Esophagus muscularis mucosa (tissue), 4 donors: ENCODE measurements around the gene TRRAP. TPM values are rescaled to one million over a fixed set of nuclear protein-coding genes. Genes with fewer than 3 reads are reported as not detected.

Experiments used
- DNase-seq: peaks from one replicate; pipeline ENCODE4 v3.0.0-alpha.2; 2017; ENCODE audit errors: extremely low spot score
- H3K27ac ChIP-seq, 4 donors: fragments of 200-600 bp; sonication (generic); replicated peaks in 1 of 4; 1 replicate in 3 of 4; 2 replicates in 1 of 4; pipeline ENCODE4 v1.5.1; 2016 to 2019; ENCODE audit warnings: mild to moderate bottlenecking in 1 of 4
- H3K27me3 ChIP-seq, 4 donors: fragments of 200-600 bp; sonication (generic); one replicate each; pipeline versions ENCODE4 v1.5.1 to v1.6.0; 2016 to 2019
- H3K36me3 ChIP-seq, 4 donors: fragments of 200-600 bp; sonication (generic); one replicate each; pipeline ENCODE4 v1.5.1; 2016 to 2019
- H3K4me1 ChIP-seq, 4 donors: fragments of 200-600 bp; sonication (generic); one replicate each; pipeline ENCODE4 v1.5.1; 2016 to 2019
- H3K4me3 ChIP-seq, 4 donors: fragments of 200-600 bp; sonication (generic); 1 replicate in 2 of 4; 2 replicates in 2 of 4; pipeline ENCODE4 v1.5.1; 2016 to 2019; ENCODE audit warnings: mild to moderate bottlenecking in 4 of 4, moderate library complexity in 1 of 4
- H3K9me3 ChIP-seq, 4 donors: fragments of 200-600 bp; sonication (generic); 1 replicate in 3 of 4; 2 replicates in 1 of 4; pipeline ENCODE4 v1.5.1; 2016 to 2019
- CTCF ChIP-seq, 3 experiments: fragments of 200-600 bp in 2 of 3; fragments of 450-650 bp in 1 of 3; sonication (generic) in 2 of 3; IDR thresholded peaks; one replicate each; pipeline ENCODE4 v1.5.1; 2017 to 2019; ENCODE audit warnings: antibody characterized with exemption in 3 of 3, mild to moderate bottlenecking in 2 of 3, moderate library complexity in 1 of 3
- EP300 ChIP-seq: sonication (generic); formaldehyde crosslinking; IDR thresholded peaks from one replicate; pipeline ENCODE4 v1.6.1; 2017; ENCODE audit warnings: antibody characterized with exemption
- POLR2A ChIP-seq: fragments of 450-650 bp; IDR thresholded peaks from one replicate; pipeline ENCODE4 v1.6.1; 2017; ENCODE audit warnings: antibody characterized with exemption, moderate library complexity, mild to moderate bottlenecking, low read depth
- POLR2AphosphoS5 ChIP-seq, 2 donors: sonication (generic); formaldehyde crosslinking; IDR thresholded peaks; one replicate each; pipeline ENCODE4 v1.6.1; 2017; ENCODE audit warnings: antibody characterized with exemption in 2 of 2
- WGBS: methylation state at CpG from one replicate; pipeline ENCODE4 v1.1.5; 2018; 5-methylcytosine and 5-hydroxymethylcytosine counted together
- intact Hi-C: fragments of 100-400 bp; cut with DNase I; formaldehyde crosslinking; loops from one replicate; pipeline ENCODE4 v1.15.1; 2023
- total RNA-seq, 4 donors: library from RNA; depleted of rRNA; stranded (reverse); fragments of >200 nt; gene quantifications; one replicate each; pipeline versions ENCODE4 v1.1.0 to v1.2.1, GENCODE V29; 2016

Gene TRRAP
- total RNA-seq, 4 donors from 2014 or later = 22.9 to 38.0 (median 29.7) TPM

GRCh38 chr7:98994046-98994944 lies 116.0 kb downstream of the TRRAP start:
- H3K36me3 ChIP-seq = peaks cover 59 to 98% (median 80%) of the 10 kb centered on the region in 4 donors
- TF ChIP-seq CTCF (IDR thresholded peaks at IDR 0.05) (no peak), POLR2AphosphoS5 (IDR thresholded peaks at IDR 0.05) (no peak), EP300 (no peak), POLR2A (no peak)

GRCh38 chr7:98995111-98995510 lies 116.8 kb downstream of the TRRAP start:
- no peak for DNase-seq
- Histone ChIP-seq H3K36me3 (peaks cover 53 to 98% (median 80%) of the 10 kb centered on the region in 4 donors), H3K4me3 (no peak overlapping the region), H3K27me3 (no peaks in the 10 kb centered on the region), H3K27ac (no peak overlapping the region), H3K9me3 (no peaks in the 10 kb centered on the region), H3K4me1 (peaks cover 0 to 20% (median 11%) of the 10 kb centered on the region in 4 donors)
- no peak for TF ChIP-seq POLR2A
- TF ChIP-seq EP300 = no peak
- intact Hi-C loops = no loop called here
- WGBS = 95% methylated on average over 13 of the region's 13 CpGs

More at GRCh38 chr7:98994046-98994944, 116.0 kb downstream of the TRRAP start:
- Histone ChIP-seq H3K4me1 (peaks cover 0 to 20% (median 11%) of the 10 kb centered on the region in 4 donors), H3K4me3 (no peak overlapping the region), H3K27ac (no peak overlapping the region), H3K27me3 (no peaks in the 10 kb centered on the region), H3K9me3 (no peaks in the 10 kb centered on the region)
- no peak for DNase-seq
- 93% methylated on average over 33 of the region's 34 CpGs for WGBS
- intact Hi-C loops = no loop called here

GRCh38 chr7:98995523-98996149 lies 117.3 kb downstream of the TRRAP start:
- Histone ChIP-seq H3K4me1 (peaks cover 0 to 20% (median 11%) of the 10 kb centered on the region in 4 donors), H3K4me3 (no peak overlapping the region), H3K9me3 (no peaks in the 10 kb centered on the region), H3K36me3 (peaks cover 53 to 98% (median 81%) of the 10 kb centered on the region in 4 donors), H3K27me3 (no peaks in the 10 kb centered on the region), H3K27ac (no peak overlapping the region)
- 96% methylated on average over 16 of the region's 16 CpGs for WGBS
- no peak for TF ChIP-seq POLR2AphosphoS5 (IDR thresholded peaks at IDR 0.05)
- no peak for TF ChIP-seq EP300
- TF ChIP-seq CTCF (IDR thresholded peaks at IDR 0.05) = no peak
- no peak for TF ChIP-seq POLR2A
- intact Hi-C loops = no loop called here
- DNase-seq = no peak

- intact Hi-C loops = no loop called here
- peaks cover 54 to 97% (median 81%) of the 10 kb centered on the region in 4 donors for H3K36me3 ChIP-seq
- no peak overlapping the region for H3K27ac ChIP-seq
Observed at GRCh38 chr7:98996150-98996552, 117.8 kb downstream of the TRRAP start.

More at GRCh38 chr7:98996150-98996552, 117.8 kb downstream of the TRRAP start:
- H3K4me1 ChIP-seq = peaks cover 0 to 20% (median 11%) of the 10 kb centered on the region in 4 donors
- no peak for DNase-seq
- no peaks in the 10 kb centered on the region for H3K9me3 ChIP-seq
- no peak overlapping the region for H3K4me3 ChIP-seq
- TF ChIP-seq POLR2A (no peak), POLR2AphosphoS5 (IDR thresholded peaks at IDR 0.05) (no peak), EP300 (no peak), CTCF (IDR thresholded peaks at IDR 0.05) (no peak)
- H3K27me3 ChIP-seq = no peaks in the 10 kb centered on the region
- 91% methylated on average over 15 of the region's 15 CpGs for WGBS
